ENCODE results near the gene SULT1E1. TPM values are rescaled to one million over a fixed set of nuclear protein-coding genes. Genes with fewer than 3 reads are reported as not detected.

The SULT1E1 gene
- total RNA-seq, 3 donors from 2014 or later, result 0.59 to 0.66 TPM; not detected in 1

DNA sequence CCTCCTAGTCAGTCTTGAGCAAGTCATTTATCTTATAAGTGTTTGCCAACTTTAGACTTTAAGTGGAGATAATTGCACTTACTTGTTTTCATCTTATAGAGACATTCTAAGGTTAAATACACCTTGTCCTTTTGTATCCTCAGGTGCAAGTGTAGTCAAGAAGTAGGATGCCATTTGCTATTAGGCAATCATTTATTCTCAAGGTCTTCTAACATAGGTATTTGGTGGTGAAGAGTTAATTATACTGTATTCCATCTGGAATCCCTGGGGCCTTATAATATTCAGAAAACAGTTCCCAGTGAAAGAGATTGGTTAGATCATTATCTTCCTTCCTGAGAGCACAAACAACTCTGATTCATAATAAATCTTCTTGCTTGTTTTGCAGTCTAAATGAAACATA lies 23.7 kb downstream of the SULT1E1 start:
- H3K36me3 ChIP-seq, result no peaks in the 10 kb centered on the region

GRCh38 chr4:69835766-69836165 lies 24.2 kb downstream of the SULT1E1 start:
- H3K9me3 ChIP-seq, result no peaks in the 10 kb centered on the region
- H3K4me1 ChIP-seq, result peaks cover 0 to 2% of the 10 kb centered on the region in 2 donors
- H3K27me3 ChIP-seq, result no peaks in the 10 kb centered on the region
- intact Hi-C loops (cut with DNase I; ENCODE audit: low total_unique reads), result no loop called here
- no peaks in the 10 kb centered on the region for H3K36me3 ChIP-seq
- no peak for TF ChIP-seq CTCF (IDR thresholded peaks at IDR 0.05)
- TF ChIP-seq POLR2A (IDR thresholded peaks at IDR 0.05), result no peak
- DNase-seq (ENCODE audit: low spot score in 2 of 2), result no peak
- no peak overlapping the region for H3K4me3 ChIP-seq
- H3K27ac ChIP-seq, result no peak overlapping the region

More for the DNA sequence above, 23.7 kb downstream of the SULT1E1 start:
- H3K27me3 ChIP-seq, result no peaks in the 10 kb centered on the region
- H3K27ac ChIP-seq, result no peak overlapping the region
- TF ChIP-seq POLR2AphosphoS5 (IDR thresholded peaks at IDR 0.05) (no peak), POLR2A (IDR thresholded peaks at IDR 0.05) (no peak), CTCF (IDR thresholded peaks at IDR 0.05) (no peak)
- H3K9me3 ChIP-seq, result no peaks in the 10 kb centered on the region
- intact Hi-C loops (cut with DNase I; ENCODE audit: low total_unique reads), result no loop called here
- DNase-seq (ENCODE audit: low spot score in 2 of 2), result no peak
- H3K4me3 ChIP-seq, result no peak overlapping the region
- peaks cover 0 to under 1% of the 10 kb centered on the region in 2 donors for H3K4me1 ChIP-seq

- no peak overlapping the region for H3K4me3 ChIP-seq
- TF ChIP-seq POLR2A (IDR thresholded peaks at IDR 0.05) (no peak), CTCF (IDR thresholded peaks at IDR 0.05) (no peak), POLR2AphosphoS5 (IDR thresholded peaks at IDR 0.05) (no peak)
- intact Hi-C loops (cut with DNase I; ENCODE audit: low total_unique reads), result no loop called here
- peaks cover 0 to 2% of the 10 kb centered on the region in 2 donors for H3K4me1 ChIP-seq
- H3K27ac ChIP-seq, result no peak overlapping the region
- no peaks in the 10 kb centered on the region for H3K36me3 ChIP-seq
- DNase-seq (ENCODE audit: low spot score in 2 of 2), result no peak
- no peaks in the 10 kb centered on the region for H3K27me3 ChIP-seq
- H3K9me3 ChIP-seq, result no peaks in the 10 kb centered on the region
These were observed 26.7 kb downstream of the SULT1E1 start for GRCh38 chr4:69833251-69833650.

DNA sequence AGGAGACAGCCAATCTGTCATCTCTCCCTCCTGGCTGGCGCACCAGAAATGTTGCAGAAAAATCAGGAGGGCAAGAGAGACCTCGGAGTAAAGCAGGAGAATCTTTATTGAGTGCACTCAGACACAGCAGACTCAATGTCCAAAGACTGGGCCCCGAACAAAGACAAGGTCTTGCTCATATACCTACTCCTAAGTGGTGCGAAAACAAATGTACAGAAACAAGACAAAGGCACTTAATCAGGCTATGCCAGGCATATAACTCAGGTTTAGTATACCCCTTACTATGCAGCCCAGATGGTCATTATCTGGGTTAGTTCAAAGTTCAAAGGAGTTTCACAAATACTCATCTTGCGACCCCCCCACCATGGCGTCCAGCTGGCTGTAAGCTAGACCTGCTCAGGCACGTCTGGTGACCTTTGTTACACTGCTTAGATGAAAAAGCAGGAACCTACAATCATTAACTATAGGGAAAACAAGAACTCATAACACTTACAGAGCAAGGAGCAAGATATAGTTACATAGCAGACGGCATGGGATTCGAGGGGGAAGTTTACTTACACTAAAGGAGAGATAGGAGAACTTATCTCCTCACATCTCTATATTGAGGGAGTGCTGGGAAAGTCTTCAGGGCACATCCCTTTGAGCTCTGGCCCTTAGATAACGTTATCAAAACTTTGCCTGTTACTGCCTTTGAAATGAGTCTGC lies 27.5 kb downstream of the SULT1E1 start:
- TF ChIP-seq POLR2AphosphoS5 (IDR thresholded peaks at IDR 0.05) (no peak), CTCF (IDR thresholded peaks at IDR 0.05) (no peak), POLR2A (IDR thresholded peaks at IDR 0.05) (no peak)
- Histone ChIP-seq H3K9me3 (no peaks in the 10 kb centered on the region), H3K27me3 (no peaks in the 10 kb centered on the region), H3K27ac (no peak overlapping the region), H3K4me1 (peaks cover 0 to 2% of the 10 kb centered on the region in 2 donors), H3K36me3 (no peaks in the 10 kb centered on the region), H3K4me3 (no peak overlapping the region)
- DNase-seq (ENCODE audit: low spot score in 2 of 2), result no peak
- intact Hi-C loops (cut with DNase I; ENCODE audit: low total_unique reads), result no loop called here

DNA sequence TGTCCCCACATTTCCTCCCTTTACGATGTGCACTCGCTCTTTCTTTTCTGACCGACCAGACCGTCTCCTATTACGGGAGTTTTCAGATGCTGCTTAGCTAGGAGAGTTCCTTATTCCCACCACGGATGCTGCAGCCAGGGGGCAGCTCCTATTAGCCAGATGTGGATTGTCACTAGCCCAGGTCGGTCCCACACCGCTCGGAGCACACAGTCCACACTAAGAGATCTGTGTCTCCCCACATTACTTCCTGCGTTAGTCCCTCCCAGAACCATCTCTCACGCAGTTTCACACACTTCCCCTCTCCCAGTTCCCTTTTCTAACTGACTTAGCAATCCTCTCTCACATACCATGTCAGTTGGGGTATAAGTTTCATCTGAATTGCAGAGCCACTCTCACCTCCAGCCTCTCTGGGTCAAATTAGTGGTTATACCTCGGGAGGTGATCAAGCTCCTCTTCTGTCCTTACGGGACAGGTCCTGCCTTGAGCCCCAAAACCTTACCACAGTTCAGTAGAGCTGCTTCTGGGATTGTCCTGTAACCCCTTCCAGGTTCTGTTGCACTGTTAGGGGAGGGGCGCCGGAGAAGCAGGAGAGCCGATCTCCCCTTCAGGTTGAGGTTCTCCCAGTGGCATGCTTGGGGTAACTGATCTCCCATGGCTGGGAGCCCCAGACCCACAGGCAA lies 28.2 kb downstream of the SULT1E1 start:
- Histone ChIP-seq H3K36me3 (no peaks in the 10 kb centered on the region), H3K9me3 (no peaks in the 10 kb centered on the region), H3K4me3 (no peak overlapping the region), H3K27ac (peak overlapping the region in 1 of 2 donors; percentile 15), H3K27me3 (no peaks in the 10 kb centered on the region), H3K4me1 (peaks cover 0 to 2% of the 10 kb centered on the region in 2 donors)
- TF ChIP-seq CTCF (IDR thresholded peaks at IDR 0.05) (no peak), POLR2A (IDR thresholded peaks at IDR 0.05) (no peak), POLR2AphosphoS5 (IDR thresholded peaks at IDR 0.05) (no peak)
- intact Hi-C loops (cut with DNase I; ENCODE audit: low total_unique reads), result no loop called here
- no peak for DNase-seq (ENCODE audit: low spot score in 2 of 2)

Data from breast epithelium (tissue), 4 donors.